Measurements from ENCODE around the gene COL7A1. TPM values are rescaled to one million over a fixed set of nuclear protein-coding genes. Genes with fewer than 3 reads are reported as not detected.
A peak's percentile ranks its signal among the peaks of the same experiment; 100 is the strongest.

Gene COL7A1
- total and polyA plus RNA-seq, 2 of the 13 experiments (the other 11 are each of a cell fraction or from before 2014, with no cell fraction given), result 2.7 to 11.7 TPM

DNA sequence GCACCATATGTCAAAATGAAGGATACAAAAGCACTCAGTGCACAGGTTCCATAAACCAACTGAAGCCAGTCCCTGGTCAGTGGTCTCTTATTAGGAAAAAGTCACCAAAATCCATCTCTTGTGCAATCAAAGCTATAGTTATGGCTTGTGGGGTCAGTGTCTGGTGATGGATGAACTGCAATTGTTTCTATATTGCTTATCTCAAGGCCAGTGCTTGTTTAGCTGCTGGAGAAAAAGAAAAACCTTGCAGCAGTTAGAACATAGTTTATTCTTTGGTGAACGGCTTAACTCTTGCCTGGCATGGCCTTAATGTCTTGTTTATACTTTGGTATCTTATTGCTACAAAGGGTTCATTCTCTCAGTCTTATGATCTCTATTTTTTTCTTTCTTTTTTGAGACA is 17.2 kb upstream of the COL7A1 start:
- POLR2A ChIA-PET, result interaction anchor here (0.5 to 4.2 kb wide), 6 partner anchors 11 to 287 kb away, joined by 3 to 24 read pairs (median 4); partner anchors contain the start of genes PFKFB4 and SLC26A6
- in situ Hi-C loops (cut with HindIII; ENCODE audit: extremely low pct_ligation_motif_present, low pct_unique_long_range_greater_than_20kb), result no loop called here

More for the DNA sequence above, 17.2 kb upstream of the COL7A1 start:
- BruUV-seq (replicated peaks), result no TSS peak
- Histone ChIP-seq H3K9ac (ENCODE audit: insufficient read depth, low read depth, low read length) (no peak overlapping the region), H3K4me1 (ENCODE audit: insufficient read depth, low read length) (peaks cover 75% of the 10 kb centered on the region), H3K9me3 (ENCODE audit: low read length) (peaks cover 6% of the 10 kb centered on the region), H3K79me2 (ENCODE audit: insufficient read depth, low read length) (peaks cover 22% of the 10 kb centered on the region), H3K4me2 (ENCODE audit: low read depth, low read length) (peak overlapping the region; percentile 10; the same call in 1 of the 2 replicates), H3K27me3 (ENCODE audit: control insufficient read depth in 1 of 2, insufficient read depth in 2 of 2, low read length in 2 of 2) (no peaks in the 10 kb centered on the region; a peak in 1 of 5 replicates), H3K36me3 (replicated peaks in 1 of 2; ENCODE audit: control insufficient read depth in 1 of 2, insufficient read depth in 2 of 2, low read length in 2 of 2) (0 out of 5 replicates have a peak, but pooled peaks cover 0 to 4% of the 10 kb centered on the region in 2 experiments), H4K20me1 (ENCODE audit: insufficient read depth, low read length) (no peaks in the 10 kb centered on the region), H3K4me3 (replicated peaks in 1 of 3; ENCODE audit: insufficient read depth in 1 of 3, low read depth in 2 of 3, low read length in 3 of 3) (no peak overlapping the region), H3K27ac (ENCODE audit: extremely low read length, insufficient read depth, low read length) (peak overlapping the region; percentile 21), H2AFZ (ENCODE audit: low read length) (no peak overlapping the region)
- TF ChIP-seq SOX13 (IDR thresholded peaks at IDR 0.05) (no peak), SOX13 (CRISPR knock-in tag; conservative IDR thresholded peaks at IDR 0.05 in 1 of 2, IDR thresholded peaks at IDR 0.05 in 1 of 2) (peak in 1 of 2 experiments; percentile 48; a peak in 1 of 4 replicates), SKI (IDR thresholded peaks at IDR 0.05; ENCODE audit: partially characterized antibody) (no peak), GZF1 (CRISPR knock-in tag; IDR thresholded peaks at IDR 0.05) (no peak), CEBPB (IDR thresholded peaks at IDR 0.05; ENCODE audit: borderline replicate concordance, low read depth, low read length) (peak; percentile 73; the same call in 1 of the 2 replicates), ZNF496 (CRISPR knock-in tag; IDR thresholded peaks at IDR 0.05; ENCODE audit: insufficient replicate concordance) (no peak), GFI1 (CRISPR knock-in tag; IDR thresholded peaks at IDR 0.05; ENCODE audit: borderline replicate concordance) (no peak), SOX6 (IDR thresholded peaks at IDR 0.05) (no peak), SOX6 (CRISPR knock-in tag; IDR thresholded peaks at IDR 0.05) (peak; percentile 48; the same call in 1 of the 2 replicates), ZNF652 (CRISPR knock-in tag; IDR thresholded peaks at IDR 0.05; ENCODE audit: borderline replicate concordance, low read depth) (peak; percentile 79), CEBPG (CRISPR knock-in tag; IDR thresholded peaks at IDR 0.05) (peak; percentile 76), ZNF879 (CRISPR knock-in tag; IDR thresholded peaks at IDR 0.05) (no peak)
- TF ChIP-seq, protein P1, sequence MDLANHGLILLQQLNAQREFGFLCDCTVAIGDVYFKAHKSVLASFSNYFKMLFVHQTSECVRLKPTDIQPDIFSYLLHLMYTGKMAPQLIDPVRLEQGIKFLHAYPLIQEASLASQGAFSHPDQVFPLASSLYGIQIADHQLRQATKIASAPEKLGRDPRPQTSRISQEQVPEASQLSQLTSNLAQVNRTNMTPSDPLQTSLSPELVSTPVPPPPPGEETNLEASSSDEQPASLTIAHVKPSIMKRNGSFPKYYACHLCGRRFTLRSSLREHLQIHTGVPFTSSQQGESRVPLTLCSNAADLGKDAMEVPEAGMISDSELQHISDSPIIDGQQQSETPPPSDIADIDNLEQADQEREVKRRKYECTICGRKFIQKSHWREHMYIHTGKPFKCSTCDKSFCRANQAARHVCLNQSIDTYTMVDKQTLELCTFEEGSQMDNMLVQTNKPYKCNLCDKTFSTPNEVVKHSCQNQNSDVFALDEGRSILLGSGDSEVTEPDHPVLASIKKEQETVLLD (CRISPR knock-in tag; IDR thresholded peaks at IDR 0.05; ENCODE audit: low read depth), result no peak
- TF ChIP-seq, protein P2, sequence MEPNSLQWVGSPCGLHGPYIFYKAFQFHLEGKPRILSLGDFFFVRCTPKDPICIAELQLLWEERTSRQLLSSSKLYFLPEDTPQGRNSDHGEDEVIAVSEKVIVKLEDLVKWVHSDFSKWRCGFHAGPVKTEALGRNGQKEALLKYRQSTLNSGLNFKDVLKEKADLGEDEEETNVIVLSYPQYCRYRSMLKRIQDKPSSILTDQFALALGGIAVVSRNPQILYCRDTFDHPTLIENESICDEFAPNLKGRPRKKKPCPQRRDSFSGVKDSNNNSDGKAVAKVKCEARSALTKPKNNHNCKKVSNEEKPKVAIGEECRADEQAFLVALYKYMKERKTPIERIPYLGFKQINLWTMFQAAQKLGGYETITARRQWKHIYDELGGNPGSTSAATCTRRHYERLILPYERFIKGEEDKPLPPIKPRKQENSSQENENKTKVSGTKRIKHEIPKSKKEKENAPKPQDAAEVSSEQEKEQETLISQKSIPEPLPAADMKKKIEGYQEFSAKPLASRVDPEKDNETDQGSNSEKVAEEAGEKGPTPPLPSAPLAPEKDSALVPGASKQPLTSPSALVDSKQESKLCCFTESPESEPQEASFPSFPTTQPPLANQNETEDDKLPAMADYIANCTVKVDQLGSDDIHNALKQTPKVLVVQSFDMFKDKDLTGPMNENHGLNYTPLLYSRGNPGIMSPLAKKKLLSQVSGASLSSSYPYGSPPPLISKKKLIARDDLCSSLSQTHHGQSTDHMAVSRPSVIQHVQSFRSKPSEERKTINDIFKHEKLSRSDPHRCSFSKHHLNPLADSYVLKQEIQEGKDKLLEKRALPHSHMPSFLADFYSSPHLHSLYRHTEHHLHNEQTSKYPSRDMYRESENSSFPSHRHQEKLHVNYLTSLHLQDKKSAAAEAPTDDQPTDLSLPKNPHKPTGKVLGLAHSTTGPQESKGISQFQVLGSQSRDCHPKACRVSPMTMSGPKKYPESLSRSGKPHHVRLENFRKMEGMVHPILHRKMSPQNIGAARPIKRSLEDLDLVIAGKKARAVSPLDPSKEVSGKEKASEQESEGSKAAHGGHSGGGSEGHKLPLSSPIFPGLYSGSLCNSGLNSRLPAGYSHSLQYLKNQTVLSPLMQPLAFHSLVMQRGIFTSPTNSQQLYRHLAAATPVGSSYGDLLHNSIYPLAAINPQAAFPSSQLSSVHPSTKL (CRISPR knock-in tag; IDR thresholded peaks at IDR 0.05), result 0 out of 2 replicates have a peak, but pooled peaks have one; percentile 15
- TF ChIP-seq, protein P3, sequence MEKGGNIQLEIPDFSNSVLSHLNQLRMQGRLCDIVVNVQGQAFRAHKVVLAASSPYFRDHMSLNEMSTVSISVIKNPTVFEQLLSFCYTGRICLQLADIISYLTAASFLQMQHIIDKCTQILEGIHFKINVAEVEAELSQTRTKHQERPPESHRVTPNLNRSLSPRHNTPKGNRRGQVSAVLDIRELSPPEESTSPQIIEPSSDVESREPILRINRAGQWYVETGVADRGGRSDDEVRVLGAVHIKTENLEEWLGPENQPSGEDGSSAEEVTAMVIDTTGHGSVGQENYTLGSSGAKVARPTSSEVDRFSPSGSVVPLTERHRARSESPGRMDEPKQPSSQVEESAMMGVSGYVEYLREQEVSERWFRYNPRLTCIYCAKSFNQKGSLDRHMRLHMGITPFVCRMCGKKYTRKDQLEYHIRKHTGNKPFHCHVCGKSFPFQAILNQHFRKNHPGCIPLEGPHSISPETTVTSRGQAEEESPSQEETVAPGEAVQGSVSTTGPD (CRISPR knock-in tag; IDR thresholded peaks at IDR 0.05), result peak; percentile 42; the same call in 1 of the 2 replicates
- WGBS (ENCODE audit: low lambda C conversion rate), result 19% methylated on average over 1 of the region's 1 CpG
- ATAC-seq (no peak), DNase-seq (ENCODE audit: low spot score) (no peak), FAIRE-seq (no peak)
- CTCF ChIA-PET (ENCODE audit: low intra/inter-chr PET ratio, low total read pairs), result no interaction called here
- intact Hi-C loops (cut with micrococcal nuclease; ENCODE audit: unreplicated experiment), result no loop called here

Measured in HepG2 (cell line).